ENCODE measurements around the gene SDS.

Gene SDS

GRCh38 chr12:113398346-113399290 is 5.1 kb downstream of the SDS start:
- DNase-seq, result no peak

- DNase-seq, result no peak
These were observed 6.0 kb downstream of the SDS start for GRCh38 chr12:113397497-113398197.

- no peak for DNase-seq
These were observed 6.7 kb downstream of the SDS start for GRCh38 chr12:113396828-113397496.

- no peak for DNase-seq
These were observed 7.5 kb downstream of the SDS start for GRCh38 chr12:113396200-113396599.

GRCh38 chr12:113395119-113395518 is 8.6 kb downstream of the SDS start:
- DNase-seq, result no peak

GRCh38 chr12:113393749-113394148 is 9.9 kb downstream of the SDS start:
- no peak for DNase-seq

- DNase-seq, result no peak
These were observed 10.6 kb downstream of the SDS start for GRCh38 chr12:113392988-113393579.

- DNase-seq, result no peak
These were observed 11.2 kb downstream of the SDS start for GRCh38 chr12:113392520-113392919.

- no peak for DNase-seq
These were observed 11.9 kb downstream of the SDS start for GRCh38 chr12:113391650-113392337.

- DNase-seq, result no peak
These were observed 12.5 kb downstream of the SDS start for GRCh38 chr12:113391145-113391544.

- no peak for DNase-seq
These were observed 13.3 kb downstream of the SDS start for GRCh38 chr12:113390064-113391043.

GRCh38 chr12:113388351-113388750 is 15.3 kb downstream of the SDS start:
- no peak for DNase-seq

GRCh38 chr12:113387631-113388030 is 16.1 kb downstream of the SDS start:
- DNase-seq, result no peak

- no peak for DNase-seq
These were observed 16.7 kb downstream of the SDS start for GRCh38 chr12:113386866-113387566.

GRCh38 chr12:113385282-113385882 is 18.3 kb downstream of the SDS start:
- DNase-seq, result no peak

- DNase-seq, result no peak
These were observed 18.9 kb downstream of the SDS start for GRCh38 chr12:113384778-113385177.

GRCh38 chr12:113382206-113382605 is 21.5 kb downstream of the SDS start:
- DNase-seq, result no peak

GRCh38 chr12:113381220-113381619 is 22.5 kb downstream of the SDS start:
- no peak for DNase-seq

GRCh38 chr12:113378291-113378690 is 25.4 kb downstream of the SDS start:
- DNase-seq, result no peak

Measured in fibroblast of skin of scalp (primary cell).